Endothelial cell of umbilical vein (primary cell): ENCODE measurements around the gene CCND1. TPM values are rescaled to one million over a fixed set of nuclear protein-coding genes. Genes with fewer than 3 reads are reported as not detected.

Experiments used
- BruUV-seq: library from RNA; stranded (reverse); fragments of 400-500 nt; replicated peaks from 2 replicates; lab custom pipeline; 2021; lab: Mats Ljungman, UMichigan
- CTCF ChIA-PET: fragments of 300-600, 350-600 bp; sonication (Branson Sonifier 250); formaldehyde crosslinking; loops from one replicate; lab custom pipeline; 2021; ENCODE audit warnings: antibody characterized with exemption, inconsistent platforms; lab: Charles Lee
- POLR2A ChIA-PET: fragments of 300-600, 350-600 bp; sonication (Branson Sonifier 250); formaldehyde crosslinking; loops from one replicate; lab custom pipeline; 2021; ENCODE audit warnings: antibody characterized with exemption, inconsistent platforms; lab: Charles Lee
- DNase-seq: peaks from one replicate; pipeline ENCODE4 v3.0.0-alpha.2; 2011; ENCODE audit warnings: low read depth, low spot score
- FAIRE-seq: peaks from 2 replicates; lab custom pipeline; 2011; peaks lifted over from hg19 to GRCh38; lab: Jason Lieb, UNC
- H2AFZ ChIP-seq: 2 replicates; pipeline ENCODE4 v1.6.0; 2012; ENCODE audit warnings: low read depth, low read length, control low read depth, inconsistent platforms
- H3K27ac ChIP-seq: 2 replicates; pipeline ENCODE4 v1.5.1; 2011; ENCODE audit warnings: low read depth, mild to moderate bottlenecking, control low read depth, low read length, moderate library complexity; ENCODE audit not compliant: insufficient read depth
- H3K27me3 ChIP-seq, 2 experiments: 2 replicates each; pipeline versions ENCODE4 v1.6.0 to v1.6.1; 2011; ENCODE audit warnings: low read length in 2 of 2, mixed read lengths in 1 of 2; ENCODE audit not compliant: control insufficient read depth in 2 of 2, insufficient read depth in 2 of 2
- H3K36me3 ChIP-seq, 2 experiments: 2 replicates in 1 of 2; 3 replicates in 1 of 2; pipeline ENCODE4 v1.5.1; 2011; ENCODE audit warnings: low read length in 2 of 2, mild to moderate bottlenecking in 1 of 2, moderate library complexity in 1 of 2; ENCODE audit not compliant: control insufficient read depth in 2 of 2, insufficient read depth in 2 of 2; ENCODE audit errors: extremely low read depth in 1 of 2
- H3K4me1 ChIP-seq: 3 replicates; pipeline ENCODE4 v1.5.1; 2011; ENCODE audit warnings: mild to moderate bottlenecking, low read length; ENCODE audit not compliant: control insufficient read depth, insufficient read depth; ENCODE audit errors: extremely low read depth
- H3K4me2 ChIP-seq: 2 replicates; pipeline ENCODE4 v1.6.1; 2011; ENCODE audit warnings: low read length, control low read depth, mixed read lengths; ENCODE audit not compliant: insufficient read depth
- H3K4me3 ChIP-seq, 3 experiments: fragments of 200-600 bp in 1 of 3; sonication (generic), shearing (Covaris generic) in 1 of 3; replicated peaks in 1 of 3; 2 replicates each; pipeline ENCODE4 v1.5.1; 2011 to 2016; ENCODE audit warnings: control low read depth in 3 of 3, low read length in 3 of 3, mild to moderate bottlenecking in 2 of 3, inconsistent platforms in 1 of 3, low read depth in 1 of 3, moderate library complexity in 1 of 3; ENCODE audit not compliant: insufficient read depth in 1 of 3
- H3K79me2 ChIP-seq: 2 replicates; pipeline ENCODE4 v1.6.0; 2012; ENCODE audit warnings: low read length, inconsistent platforms; ENCODE audit not compliant: control insufficient read depth, insufficient read depth
- H3K9ac ChIP-seq: replicated peaks from 2 replicates; pipeline ENCODE3; 2011; ENCODE audit warnings: low read length, control low read depth; ENCODE audit not compliant: insufficient read depth; ENCODE audit errors: extremely low read depth
- H3K9me1 ChIP-seq: replicated peaks from 3 replicates; pipeline ENCODE4 v1.6.0; 2011; ENCODE audit warnings: mild to moderate bottlenecking, low read length; ENCODE audit not compliant: control insufficient read depth, insufficient read depth; ENCODE audit errors: extremely low read depth
- H3K9me3 ChIP-seq: replicated peaks from 2 replicates; pipeline ENCODE4 v1.5.1; 2012; ENCODE audit warnings: low read length, inconsistent platforms; ENCODE audit not compliant: control insufficient read depth, insufficient read depth
- H4K20me1 ChIP-seq: replicated peaks from 2 replicates; pipeline ENCODE3; 2011; ENCODE audit warnings: mild to moderate bottlenecking, low read length; ENCODE audit not compliant: control insufficient read depth, insufficient read depth; ENCODE audit errors: extremely low read depth
- EZH2 ChIP-seq: IDR thresholded peaks from 2 replicates; pipeline ENCODE4 v1.6.1; 2012; ENCODE audit warnings: borderline replicate concordance, low read depth, mild to moderate bottlenecking, moderate library complexity, low read length, inconsistent platforms; ENCODE audit not compliant: severe bottlenecking
- FOS ChIP-seq: IDR thresholded peaks from 2 replicates; pipeline ENCODE4 v1.6.1; 2011; ENCODE audit warnings: mild to moderate bottlenecking, low read length, moderate library complexity, borderline replicate concordance; ENCODE audit not compliant: insufficient read depth
- GATA2 ChIP-seq: IDR thresholded peaks from 2 replicates; pipeline ENCODE4 v1.7.0; 2011; ENCODE audit warnings: low read depth, mild to moderate bottlenecking, moderate library complexity, mixed read lengths, low read length; ENCODE audit not compliant: insufficient read length, insufficient read depth
- JUN ChIP-seq: IDR thresholded peaks from 2 replicates; pipeline ENCODE4 v1.6.1; 2011; ENCODE audit warnings: borderline replicate concordance, low read depth; ENCODE audit not compliant: insufficient read length, insufficient read depth
- MYC ChIP-seq: IDR thresholded peaks from one replicate; pipeline ENCODE4 v1.6.1; 2011; ENCODE audit warnings: mild to moderate bottlenecking, low read depth, low read length
- POLR2A ChIP-seq: IDR thresholded peaks from 2 replicates; pipeline ENCODE4 v1.6.1; 2012; ENCODE audit warnings: low read depth, mild to moderate bottlenecking, control low read depth, low read length
- POLR2AphosphoS5 ChIP-seq: IDR thresholded peaks from 2 replicates; pipeline ENCODE4 v1.6.1; 2012; ENCODE audit warnings: low read depth, mild to moderate bottlenecking, control low read depth, low read length, moderate library complexity; ENCODE audit not compliant: insufficient read depth
- dilution Hi-C: fragments of 300-500 bp; cut with MboI; formaldehyde crosslinking; loops from one replicate; pipeline ENCODE4 v1.15.0; 2019; ENCODE audit warnings: low sequenced_read_pairs; ENCODE audit not compliant: extremely low pct_ligation_motif_present
- intact Hi-C: fragments of 100-400 bp; cut with micrococcal nuclease; formaldehyde crosslinking; loops from one replicate; pipeline ENCODE4 v1.10.0; 2022
- polyA plus RNA-seq, 4 experiments: library from polyadenylated mRNA; depleted of rRNA in 3 of 4; stranded (reverse) in 3 of 4; unstranded in 1 of 4; fragments of >200 nt; gene quantifications; 2 replicates each; pipeline versions ENCODE4 v1.2.1 to v1.2.3, GENCODE V29; 2011 to 2012; ENCODE audit warnings: missing spikeins in 1 of 4
- total RNA-seq: library from RNA; stranded (reverse); gene quantifications from 2 replicates; pipeline ENCODE4 v1.2.3, GENCODE V29; 2021
- TF ChIP-seq, protein P1 (sequence below), 2 donors: IDR thresholded peaks; 1 replicate in 1 of 2; 2 replicates in 1 of 2; pipeline ENCODE4 v1.5.1; 2011; ENCODE audit warnings: low read length in 2 of 2, mild to moderate bottlenecking in 2 of 2, moderate library complexity in 2 of 2, control low read depth in 1 of 2, inconsistent platforms in 1 of 2, low read depth in 1 of 2; ENCODE audit not compliant: insufficient read depth in 1 of 2; ENCODE audit errors: extremely low read depth in 1 of 2
- TF ChIP-seq, protein P2 (sequence below): IDR thresholded peaks from 2 replicates; pipeline ENCODE4 v1.6.1; 2011; ENCODE audit not compliant: insufficient read depth, insufficient read length

CCND1 gene
- total and polyA plus RNA-seq, 2 donors (not counting 3 experiments of a cell fraction or from before 2014, with no cell fraction given) = 98.7 to 370 TPM

DNA sequence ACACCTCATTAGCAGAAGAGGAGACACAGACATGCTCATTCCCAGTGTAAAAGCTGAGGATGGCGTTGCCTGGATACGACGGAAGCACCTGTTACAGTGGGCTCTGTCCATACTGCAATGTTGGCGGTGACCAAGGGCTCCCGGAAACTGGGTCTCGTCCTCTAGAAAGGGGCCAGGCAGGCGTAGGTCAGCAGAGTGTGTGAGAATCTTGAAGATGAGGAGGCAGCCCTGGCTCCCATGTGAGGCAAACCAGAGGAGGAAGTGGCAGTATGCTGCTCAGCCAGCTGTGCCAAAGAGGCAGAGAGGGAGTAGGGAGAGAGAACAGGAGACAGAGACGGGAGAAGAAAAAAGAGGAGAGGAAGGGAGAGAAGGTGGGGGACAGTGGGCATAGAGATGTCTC is 23.9 kb downstream of the CCND1 start:
- BruUV-seq = no TSS peak
- dilution Hi-C loops (loop anchor here (25.0 kb wide), 1 partner anchor 553 kb away; no protein-coding TSS in a partner anchor), intact Hi-C loops (no loop called here)
- CTCF ChIA-PET = interaction anchor here (1.7 kb wide), 1 partner anchor 563 kb away, joined by 7 read pairs; no protein-coding TSS in a partner anchor
- Histone ChIP-seq H3K4me1 (no peaks in the 10 kb centered on the region), H3K9me1 (no peaks in the 10 kb centered on the region), H3K9me3 (no peaks in the 10 kb centered on the region), H3K4me3 (no peak overlapping the region), H2AFZ (no peak overlapping the region), H3K27ac (no peak overlapping the region), H3K36me3 (peaks cover 2 to 22% of the 10 kb centered on the region in 2 experiments), H4K20me1 (no peaks in the 10 kb centered on the region), H3K79me2 (peaks cover 2% of the 10 kb centered on the region), H3K4me2 (no peak overlapping the region), H3K9ac (no peak overlapping the region), H3K27me3 (no peaks in the 10 kb centered on the region)
- no peak for TF ChIP-seq MYC
- POLR2A ChIA-PET = no interaction called here
- FAIRE-seq (no peak), DNase-seq (no peak)

DNA sequence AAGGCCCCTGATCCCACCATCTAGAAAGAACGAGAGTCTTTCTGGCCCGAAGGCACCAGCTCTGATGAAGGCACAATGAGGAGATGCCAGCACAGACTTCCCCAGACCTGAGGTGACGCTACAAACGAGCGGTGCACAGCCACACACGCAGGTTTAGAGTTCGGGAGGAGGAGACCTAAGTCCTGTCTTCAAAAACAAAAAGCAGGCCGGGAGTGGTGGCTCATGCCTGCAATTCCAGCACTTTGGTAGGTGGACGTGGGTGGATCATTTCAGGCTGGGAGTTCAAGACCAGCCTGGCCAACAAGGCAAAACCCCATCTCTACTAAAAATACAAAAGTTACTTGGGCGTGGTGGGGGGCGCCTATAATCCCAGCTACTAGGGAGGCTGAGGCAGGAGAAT is 24.7 kb downstream of the CCND1 start:
- no peak overlapping the region for H3K27ac ChIP-seq
- no peaks in the 10 kb centered on the region for H3K4me1 ChIP-seq
- ChIA-PET POLR2A (no interaction called here), CTCF (interaction anchor here (1.7 kb wide), 1 partner anchor 564 kb away, joined by 7 read pairs; no protein-coding TSS in a partner anchor)
- no TSS peak for BruUV-seq
- H3K4me3 ChIP-seq = no peak overlapping the region
- dilution Hi-C loops (loop anchor here (25.0 kb wide), 1 partner anchor 553 kb away; no protein-coding TSS in a partner anchor), intact Hi-C loops (no loop called here)
- no peaks in the 10 kb centered on the region for H3K9me3 ChIP-seq
- no peaks in the 10 kb centered on the region for H3K9me1 ChIP-seq
- no peaks in the 10 kb centered on the region for H4K20me1 ChIP-seq
- no peaks in the 10 kb centered on the region for H3K27me3 ChIP-seq
- no peak overlapping the region for H3K4me2 ChIP-seq
- no peak overlapping the region for H3K9ac ChIP-seq
- TF ChIP-seq, protein P1, sequence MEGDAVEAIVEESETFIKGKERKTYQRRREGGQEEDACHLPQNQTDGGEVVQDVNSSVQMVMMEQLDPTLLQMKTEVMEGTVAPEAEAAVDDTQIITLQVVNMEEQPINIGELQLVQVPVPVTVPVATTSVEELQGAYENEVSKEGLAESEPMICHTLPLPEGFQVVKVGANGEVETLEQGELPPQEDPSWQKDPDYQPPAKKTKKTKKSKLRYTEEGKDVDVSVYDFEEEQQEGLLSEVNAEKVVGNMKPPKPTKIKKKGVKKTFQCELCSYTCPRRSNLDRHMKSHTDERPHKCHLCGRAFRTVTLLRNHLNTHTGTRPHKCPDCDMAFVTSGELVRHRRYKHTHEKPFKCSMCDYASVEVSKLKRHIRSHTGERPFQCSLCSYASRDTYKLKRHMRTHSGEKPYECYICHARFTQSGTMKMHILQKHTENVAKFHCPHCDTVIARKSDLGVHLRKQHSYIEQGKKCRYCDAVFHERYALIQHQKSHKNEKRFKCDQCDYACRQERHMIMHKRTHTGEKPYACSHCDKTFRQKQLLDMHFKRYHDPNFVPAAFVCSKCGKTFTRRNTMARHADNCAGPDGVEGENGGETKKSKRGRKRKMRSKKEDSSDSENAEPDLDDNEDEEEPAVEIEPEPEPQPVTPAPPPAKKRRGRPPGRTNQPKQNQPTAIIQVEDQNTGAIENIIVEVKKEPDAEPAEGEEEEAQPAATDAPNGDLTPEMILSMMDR (IDR thresholded peaks at IDR 0.05; ENCODE audit: extremely low read depth in 1 of 2, insufficient read depth in 1 of 2, low read depth in 1 of 2, low read length in 2 of 2) = no peak
- TF ChIP-seq MYC (no peak), FOS (no peak), EZH2 (no peak), JUN (no peak), POLR2AphosphoS5 (no peak), GATA2 (no peak), POLR2A (no peak)
- TF ChIP-seq, protein P2, sequence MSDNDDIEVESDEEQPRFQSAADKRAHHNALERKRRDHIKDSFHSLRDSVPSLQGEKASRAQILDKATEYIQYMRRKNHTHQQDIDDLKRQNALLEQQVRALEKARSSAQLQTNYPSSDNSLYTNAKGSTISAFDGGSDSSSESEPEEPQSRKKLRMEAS = no peak
- FAIRE-seq (no peak), DNase-seq (no peak)
- H3K36me3 ChIP-seq = peaks cover 4 to 22% of the 10 kb centered on the region in 2 experiments
- peaks cover 2% of the 10 kb centered on the region for H3K79me2 ChIP-seq
- H2AFZ ChIP-seq = no peak overlapping the region
